Measurements from ENCODE around the gene SLC7A7. TPM values are rescaled to one million over a fixed set of nuclear protein-coding genes. Genes with fewer than 3 reads are reported as not detected.
"Not testable (repeated sequence)": the region's sequence is repeated elsewhere in the genome, so short reads cannot be mapped to it uniquely, and the experiment has no call there.

The SLC7A7 gene
- total and polyA plus RNA-seq, 2 donors = 10.7 to 16.7 TPM

DNA sequence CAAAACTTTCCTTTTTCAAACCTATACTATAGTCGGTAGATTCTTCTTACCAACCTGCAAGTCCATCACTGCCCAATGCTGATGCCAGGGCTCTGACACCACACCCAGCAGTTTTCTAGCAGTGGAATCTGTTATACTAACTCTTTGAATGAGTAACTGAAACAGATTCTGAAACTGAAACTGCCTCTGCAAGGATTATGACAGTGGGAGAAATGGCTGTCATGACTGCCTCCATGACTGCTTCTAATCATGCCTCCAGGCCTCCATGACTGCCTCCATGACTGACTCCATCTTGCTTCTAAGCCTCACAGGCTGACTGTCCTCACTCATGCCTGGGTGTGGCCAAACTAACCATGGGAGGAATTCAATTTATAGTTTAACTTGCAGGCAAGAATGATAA is 78.2 kb downstream of the SLC7A7 start:
- Histone ChIP-seq H3K36me3 (ENCODE audit: control insufficient read depth in 2 of 2, insufficient read depth in 2 of 2, low read length in 1 of 2) (no peaks in the 10 kb centered on the region), H3K27ac (ENCODE audit: low read depth in 1 of 2, low read length in 1 of 2) (no peak overlapping the region), H3K4me1 (ENCODE audit: control insufficient read depth in 2 of 2, insufficient read depth in 2 of 2, low read length in 2 of 2) (no peaks in the 10 kb centered on the region), H3K4me3 (ENCODE audit: low read length in 2 of 2) (no peak overlapping the region), H3K27me3 (ENCODE audit: control insufficient read depth in 2 of 2, insufficient read depth in 1 of 2, low read length in 1 of 2) (no peaks in the 10 kb centered on the region), H3K9me3 (ENCODE audit: control insufficient read depth in 2 of 2, insufficient read depth in 1 of 2, low read length in 1 of 2) (no peaks in the 10 kb centered on the region)
- DNase-seq (ENCODE audit: low read depth in 6 of 9, low spot score in 9 of 9) = no peak
- WGBS = 98% methylated on average over 1 of the region's 1 CpG

DNA sequence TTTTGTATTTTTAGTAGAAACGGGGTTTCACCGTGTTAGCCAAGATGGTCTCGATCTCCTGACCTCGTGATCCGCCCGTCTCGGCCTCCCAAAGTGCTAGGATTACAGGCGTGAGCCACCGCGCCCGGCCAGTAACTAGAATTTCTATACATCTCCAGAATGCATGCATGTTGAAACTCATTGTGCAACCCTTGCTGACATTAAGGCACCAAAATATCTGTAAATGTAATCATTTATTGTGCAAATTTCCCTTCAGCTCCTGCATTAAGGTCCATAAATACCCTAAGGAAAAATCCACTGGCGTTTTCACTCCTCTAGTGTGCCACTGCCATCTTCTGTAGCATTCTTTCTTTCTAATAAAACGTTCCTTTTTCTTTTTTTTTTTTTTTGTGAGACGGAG is 78.9 kb downstream of the SLC7A7 start:
- H3K27ac ChIP-seq (ENCODE audit: low read depth in 1 of 2, low read length in 1 of 2); H3K9me3 ChIP-seq (ENCODE audit: control insufficient read depth in 2 of 2, insufficient read depth in 1 of 2, low read length in 1 of 2); H3K4me3 ChIP-seq (ENCODE audit: low read length in 2 of 2); DNase-seq (ENCODE audit: low read depth in 6 of 9, low spot score in 9 of 9); H3K36me3 ChIP-seq (ENCODE audit: control insufficient read depth in 2 of 2, insufficient read depth in 2 of 2, low read length in 1 of 2); H3K27me3 ChIP-seq (ENCODE audit: control insufficient read depth in 2 of 2, insufficient read depth in 1 of 2, low read length in 1 of 2); H3K4me1 ChIP-seq (ENCODE audit: control insufficient read depth in 2 of 2, insufficient read depth in 2 of 2, low read length in 2 of 2): not testable (repeated sequence)
- 96% methylated on average over 11 of the region's 14 CpGs for WGBS

DNA sequence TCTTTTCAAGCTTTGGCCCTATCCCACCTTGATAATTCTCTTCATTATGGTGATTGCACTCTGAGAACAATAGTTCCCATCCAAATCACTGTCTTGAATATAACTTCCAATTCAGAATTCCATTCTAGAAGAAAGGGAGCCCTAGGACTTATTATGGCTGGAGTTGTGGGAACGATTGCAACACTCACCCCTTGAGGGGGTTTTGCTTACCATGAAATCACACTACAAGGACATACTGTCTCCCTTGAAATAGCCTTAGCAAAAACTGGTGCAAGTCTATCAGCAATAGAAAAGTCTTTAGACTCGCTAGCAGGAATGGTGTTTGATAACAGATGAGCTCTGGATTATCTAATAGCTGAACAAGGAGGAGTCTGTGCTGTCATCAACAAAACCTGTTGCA is 80.1 kb downstream of the SLC7A7 start:
- H3K27ac ChIP-seq (ENCODE audit: low read depth in 1 of 2, low read length in 1 of 2) = no peak overlapping the region
- H3K4me1 ChIP-seq (ENCODE audit: control insufficient read depth in 2 of 2, insufficient read depth in 2 of 2, low read length in 2 of 2) = no peaks in the 10 kb centered on the region
- H3K27me3 ChIP-seq (ENCODE audit: control insufficient read depth in 2 of 2, insufficient read depth in 1 of 2, low read length in 1 of 2) = peaks cover 0 to 2% of the 10 kb centered on the region in 2 donors
- no peak overlapping the region for H3K4me3 ChIP-seq (ENCODE audit: low read length in 2 of 2)
- WGBS = 91% methylated on average over 2 of the region's 2 CpGs
- no peaks in the 10 kb centered on the region for H3K9me3 ChIP-seq (ENCODE audit: control insufficient read depth in 2 of 2, insufficient read depth in 1 of 2, low read length in 1 of 2)
- H3K36me3 ChIP-seq (ENCODE audit: control insufficient read depth in 2 of 2, insufficient read depth in 2 of 2, low read length in 1 of 2) = no peaks in the 10 kb centered on the region
- DNase-seq (ENCODE audit: low read depth in 6 of 9, low spot score in 9 of 9) = no peak

DNA sequence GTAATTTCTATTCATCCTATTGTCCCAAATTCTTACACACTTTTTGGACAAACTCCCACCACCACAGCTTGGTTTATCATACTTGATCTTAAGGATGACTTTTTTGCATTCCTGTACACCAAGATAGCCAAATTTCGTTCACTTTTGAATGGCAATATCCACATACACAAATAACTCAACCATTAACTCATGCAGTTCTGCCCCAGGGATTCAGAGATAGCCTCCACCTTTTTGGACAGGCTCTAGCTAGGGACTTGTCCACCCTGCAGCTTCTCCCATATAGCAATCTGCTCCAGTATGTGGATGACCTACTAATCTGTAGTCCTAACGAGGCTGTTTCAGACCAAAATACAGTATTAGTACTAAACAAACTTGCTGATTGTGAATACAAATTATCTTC is 81.4 kb downstream of the SLC7A7 start:
- Histone ChIP-seq H3K9me3 (ENCODE audit: control insufficient read depth in 2 of 2, insufficient read depth in 1 of 2, low read length in 1 of 2) (no peaks in the 10 kb centered on the region), H3K4me1 (ENCODE audit: control insufficient read depth in 2 of 2, insufficient read depth in 2 of 2, low read length in 2 of 2) (no peaks in the 10 kb centered on the region), H3K27ac (ENCODE audit: low read depth in 1 of 2, low read length in 1 of 2) (no peak overlapping the region), H3K36me3 (ENCODE audit: control insufficient read depth in 2 of 2, insufficient read depth in 2 of 2, low read length in 1 of 2) (no peaks in the 10 kb centered on the region), H3K4me3 (ENCODE audit: low read length in 2 of 2) (no peak overlapping the region), H3K27me3 (ENCODE audit: control insufficient read depth in 2 of 2, insufficient read depth in 1 of 2, low read length in 1 of 2) (peaks cover 0 to 2% of the 10 kb centered on the region in 2 donors)
- no peak for DNase-seq (ENCODE audit: low read depth in 6 of 9, low spot score in 9 of 9)
- WGBS = 93% methylated on average over 2 of the region's 2 CpGs

DNA sequence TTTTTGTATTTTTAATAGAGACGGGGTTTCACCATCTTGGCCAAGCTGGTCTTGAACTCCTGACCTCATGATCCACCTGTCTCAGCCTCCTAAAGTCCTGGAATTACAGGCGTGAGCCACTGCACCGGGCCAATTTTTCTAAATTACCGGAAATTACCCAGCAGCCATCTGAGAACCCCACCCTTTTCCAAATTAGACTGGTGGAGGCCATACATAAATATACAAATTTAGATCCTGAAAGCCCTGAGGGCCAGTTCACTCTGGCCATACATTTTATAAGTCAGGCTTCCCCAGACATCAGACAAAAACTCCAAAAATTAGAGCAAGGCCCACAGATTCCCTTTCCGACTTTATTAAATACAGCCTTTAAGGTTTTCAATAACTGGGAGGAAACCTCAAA is 83.2 kb downstream of the SLC7A7 start:
- H3K27ac ChIP-seq (ENCODE audit: low read depth in 1 of 2, low read length in 1 of 2); DNase-seq (ENCODE audit: low read depth in 6 of 9, low spot score in 9 of 9); H3K9me3 ChIP-seq (ENCODE audit: control insufficient read depth in 2 of 2, insufficient read depth in 1 of 2, low read length in 1 of 2); H3K4me3 ChIP-seq (ENCODE audit: low read length in 2 of 2); H3K36me3 ChIP-seq (ENCODE audit: control insufficient read depth in 2 of 2, insufficient read depth in 2 of 2, low read length in 1 of 2); H3K4me1 ChIP-seq (ENCODE audit: control insufficient read depth in 2 of 2, insufficient read depth in 2 of 2, low read length in 2 of 2); H3K27me3 ChIP-seq (ENCODE audit: control insufficient read depth in 2 of 2, insufficient read depth in 1 of 2, low read length in 1 of 2): not testable (repeated sequence)
- 96% methylated on average over 5 of the region's 5 CpGs for WGBS

DNA sequence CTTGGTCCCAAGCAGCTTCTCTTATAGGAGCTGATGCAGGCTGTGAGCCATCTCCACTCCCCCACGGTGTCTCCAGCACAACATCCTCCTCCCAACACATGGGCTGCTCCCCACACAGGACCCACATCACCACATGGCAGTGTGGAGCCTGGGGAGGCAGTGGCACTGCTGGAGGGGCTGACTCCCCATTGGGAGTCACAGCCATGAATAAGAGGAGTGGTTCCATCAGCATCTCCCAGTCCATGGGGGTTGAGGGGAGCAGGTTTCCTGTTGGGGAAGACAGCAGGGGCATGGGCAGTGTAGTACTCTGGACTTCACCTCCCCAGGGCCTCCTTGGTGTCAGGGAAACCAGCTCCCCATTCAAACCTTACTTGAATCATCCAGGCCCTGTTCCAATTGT is 89.2 kb downstream of the SLC7A7 start:
- no peaks in the 10 kb centered on the region for H3K36me3 ChIP-seq (ENCODE audit: control insufficient read depth in 2 of 2, insufficient read depth in 2 of 2, low read length in 1 of 2)
- peaks cover 0 to 13% of the 10 kb centered on the region in 2 donors for H3K27me3 ChIP-seq (ENCODE audit: control insufficient read depth in 2 of 2, insufficient read depth in 1 of 2, low read length in 1 of 2)
- no peaks in the 10 kb centered on the region for H3K9me3 ChIP-seq (ENCODE audit: control insufficient read depth in 2 of 2, insufficient read depth in 1 of 2, low read length in 1 of 2)
- DNase-seq (ENCODE audit: low read depth in 6 of 9, low spot score in 9 of 9) = no peak
- no peaks in the 10 kb centered on the region for H3K4me1 ChIP-seq (ENCODE audit: control insufficient read depth in 2 of 2, insufficient read depth in 2 of 2, low read length in 2 of 2)
- 85% methylated on average over 1 of the region's 1 CpG for WGBS
- H3K27ac ChIP-seq (ENCODE audit: low read depth in 1 of 2, low read length in 1 of 2) = no peak overlapping the region
- H3K4me3 ChIP-seq (ENCODE audit: low read length in 2 of 2) = no peak overlapping the region

DNA sequence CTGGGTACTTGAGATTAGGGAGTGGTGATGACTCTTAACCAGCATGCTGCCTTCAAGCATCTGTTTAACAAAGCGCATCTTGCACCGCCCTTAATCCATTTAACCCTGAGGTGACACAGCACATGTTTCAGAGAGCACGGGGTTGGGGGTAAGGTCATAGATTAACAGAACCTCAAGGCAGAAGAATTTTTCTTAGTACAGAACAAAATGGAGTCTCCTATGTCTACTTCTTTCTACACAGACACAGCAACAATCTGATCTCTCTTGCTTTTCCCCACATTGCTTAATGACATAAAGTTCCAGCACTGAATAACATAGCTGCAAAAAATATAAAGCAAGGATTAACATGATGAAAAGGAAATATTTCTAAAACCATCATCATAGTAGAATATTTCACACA is 89.9 kb downstream of the SLC7A7 start:
- not testable (repeated sequence) for H3K4me3 ChIP-seq (ENCODE audit: low read length in 2 of 2); H3K9me3 ChIP-seq (ENCODE audit: control insufficient read depth in 2 of 2, insufficient read depth in 1 of 2, low read length in 1 of 2); H3K27ac ChIP-seq (ENCODE audit: low read depth in 1 of 2, low read length in 1 of 2); H3K4me1 ChIP-seq (ENCODE audit: control insufficient read depth in 2 of 2, insufficient read depth in 2 of 2, low read length in 2 of 2); H3K36me3 ChIP-seq (ENCODE audit: control insufficient read depth in 2 of 2, insufficient read depth in 2 of 2, low read length in 1 of 2); DNase-seq (ENCODE audit: low read depth in 6 of 9, low spot score in 9 of 9)
- WGBS = 87% methylated on average over 3 of the region's 3 CpGs
- H3K27me3 ChIP-seq (ENCODE audit: control insufficient read depth in 2 of 2, insufficient read depth in 1 of 2, low read length in 1 of 2) = peaks cover 0 to 11% of the 10 kb centered on the region in 2 donors

DNA sequence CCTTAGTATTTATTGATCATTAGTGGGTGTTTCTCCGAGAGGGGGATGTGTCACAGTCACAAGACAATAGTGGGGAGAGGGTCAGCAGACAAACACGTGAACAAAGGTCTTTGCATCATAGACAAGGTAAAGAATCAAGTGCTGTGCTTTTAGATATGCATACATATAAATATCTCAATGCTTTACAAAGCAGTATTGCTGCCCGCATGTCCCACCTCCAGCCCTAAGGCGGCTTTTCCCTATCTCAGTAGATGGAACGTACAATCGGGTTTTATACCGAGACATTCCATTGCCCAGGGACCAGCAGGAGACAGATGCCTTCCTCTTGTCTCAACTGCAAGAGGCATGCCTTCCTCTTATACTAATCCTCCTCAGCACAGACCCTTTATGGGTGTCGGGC is 90.4 kb downstream of the SLC7A7 start:
- not testable (repeated sequence) for H3K36me3 ChIP-seq (ENCODE audit: control insufficient read depth in 2 of 2, insufficient read depth in 2 of 2, low read length in 1 of 2); H3K4me1 ChIP-seq (ENCODE audit: control insufficient read depth in 2 of 2, insufficient read depth in 2 of 2, low read length in 2 of 2); DNase-seq (ENCODE audit: low read depth in 6 of 9, low spot score in 9 of 9); H3K4me3 ChIP-seq (ENCODE audit: low read length in 2 of 2); H3K9me3 ChIP-seq (ENCODE audit: control insufficient read depth in 2 of 2, insufficient read depth in 1 of 2, low read length in 1 of 2); H3K27ac ChIP-seq (ENCODE audit: low read depth in 1 of 2, low read length in 1 of 2)
- H3K27me3 ChIP-seq (ENCODE audit: control insufficient read depth in 2 of 2, insufficient read depth in 1 of 2, low read length in 1 of 2) = peaks cover 0 to 11% of the 10 kb centered on the region in 2 donors
- 91% methylated on average over 8 of the region's 8 CpGs for WGBS

DNA sequence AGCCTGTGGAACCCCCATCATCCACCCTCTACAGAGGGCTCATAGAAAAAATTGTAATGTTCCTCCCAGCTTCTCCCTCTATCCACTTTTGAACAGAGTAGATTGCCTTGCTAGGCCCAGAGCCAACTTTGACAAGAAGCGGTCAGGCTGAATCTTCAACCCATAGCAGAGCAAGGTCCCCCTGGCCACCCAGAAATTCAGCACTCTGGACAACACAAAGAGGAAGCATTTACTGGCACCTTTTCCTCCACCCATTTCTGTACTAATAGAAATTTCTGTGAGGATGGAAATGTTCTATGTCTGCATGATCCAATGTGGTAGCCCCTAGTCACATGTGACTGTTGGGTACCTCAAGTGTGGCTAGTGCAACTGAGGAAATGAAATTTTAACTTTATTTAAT is 91.4 kb downstream of the SLC7A7 start:
- Histone ChIP-seq H3K4me1 (ENCODE audit: control insufficient read depth in 2 of 2, insufficient read depth in 2 of 2, low read length in 2 of 2) (no peaks in the 10 kb centered on the region), H3K36me3 (ENCODE audit: control insufficient read depth in 2 of 2, insufficient read depth in 2 of 2, low read length in 1 of 2) (no peaks in the 10 kb centered on the region), H3K27ac (ENCODE audit: low read depth in 1 of 2, low read length in 1 of 2) (no peak overlapping the region), H3K4me3 (ENCODE audit: low read length in 2 of 2) (no peak overlapping the region), H3K27me3 (ENCODE audit: control insufficient read depth in 2 of 2, insufficient read depth in 1 of 2, low read length in 1 of 2) (peaks cover 0 to 11% of the 10 kb centered on the region in 2 donors), H3K9me3 (ENCODE audit: control insufficient read depth in 2 of 2, insufficient read depth in 1 of 2, low read length in 1 of 2) (no peaks in the 10 kb centered on the region)
- 98% methylated on average over 1 of the region's 1 CpG for WGBS
- no peak for DNase-seq (ENCODE audit: low read depth in 6 of 9, low spot score in 9 of 9)
